ENCODE results near the gene CBX7. TPM values are rescaled to one million over a fixed set of nuclear protein-coding genes. Genes with fewer than 3 reads are reported as not detected.

Gene CBX7
- polyA plus RNA-seq, 1 donor from 2014 or later: 4.4 TPM

DNA sequence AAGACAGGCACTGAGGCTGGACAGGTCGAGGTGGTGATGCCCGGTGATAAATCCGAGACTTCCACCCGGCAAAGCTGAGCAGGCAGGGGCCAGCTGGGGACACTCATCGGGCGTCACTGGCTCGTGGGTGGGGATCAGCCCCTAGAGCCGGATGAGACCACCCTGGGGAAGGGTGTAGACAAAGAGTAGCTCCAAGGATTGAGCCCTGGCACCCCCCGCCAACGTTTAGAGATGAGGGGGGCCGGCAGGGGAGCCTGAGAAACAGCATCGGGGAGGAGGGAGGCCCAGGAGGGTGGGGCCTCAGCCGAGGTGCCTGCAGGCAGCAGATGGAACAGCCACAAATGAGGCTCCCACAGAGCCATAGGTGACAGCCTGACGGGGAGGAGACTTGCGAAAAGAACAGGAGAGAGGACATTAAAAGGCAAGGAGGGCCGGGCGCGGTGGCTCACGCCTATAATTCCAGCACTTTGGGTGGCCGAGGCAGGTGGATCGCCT lies 27.4 kb upstream of the CBX7 start:
- H4K20me1 ChIP-seq (ENCODE audit: insufficient read depth): no peaks in the 10 kb centered on the region
- H2AFZ ChIP-seq (ENCODE audit: low read depth, low read length): no peak overlapping the region
- no peak overlapping the region for H3K9ac ChIP-seq (ENCODE audit: low read length)
- no peaks in the 10 kb centered on the region for H3F3A ChIP-seq (ENCODE audit: insufficient read depth, low read length, poor library complexity, severe bottlenecking)
- H3K27ac ChIP-seq (ENCODE audit: low read length): no peak overlapping the region
- no peaks in the 10 kb centered on the region for H3K9me2 ChIP-seq (ENCODE audit: insufficient read depth, low read length)
- no peaks in the 10 kb centered on the region for H3K27me3 ChIP-seq (ENCODE audit: insufficient read depth, low read depth, low read length)
- no peak overlapping the region for H3K4me2 ChIP-seq (ENCODE audit: low read length)
- H3K9me3 ChIP-seq (ENCODE audit: low read length): no peaks in the 10 kb centered on the region
- H3K79me2 ChIP-seq (replicated peaks; ENCODE audit: insufficient read depth, low read length): no peaks in the 10 kb centered on the region
- H3K4me3 ChIP-seq (ENCODE audit: low read length): no peak overlapping the region
- no peaks in the 10 kb centered on the region for H3K36me3 ChIP-seq (ENCODE audit: insufficient read depth, low read length)
- TF ChIP-seq TAF1 (IDR thresholded peaks at IDR 0.05; ENCODE audit: low read depth) (no peak), EP300 (conservative IDR thresholded peaks at IDR 0.05; ENCODE audit: poor library complexity, severe bottlenecking) (no peak), RAD21 (conservative IDR thresholded peaks at IDR 0.05) (no peak), SMC3 (conservative IDR thresholded peaks at IDR 0.05; ENCODE audit: poor library complexity) (no peak), POLR2AphosphoS5 (IDR thresholded peaks at IDR 0.05) (no peak), MXI1 (conservative IDR thresholded peaks at IDR 0.05; ENCODE audit: poor library complexity, severe bottlenecking) (no peak), EZH2 (IDR thresholded peaks at IDR 0.05; ENCODE audit: borderline replicate concordance, insufficient read depth, low read length, poor library complexity, severe bottlenecking) (no peak)
- TF ChIP-seq, protein P1, sequence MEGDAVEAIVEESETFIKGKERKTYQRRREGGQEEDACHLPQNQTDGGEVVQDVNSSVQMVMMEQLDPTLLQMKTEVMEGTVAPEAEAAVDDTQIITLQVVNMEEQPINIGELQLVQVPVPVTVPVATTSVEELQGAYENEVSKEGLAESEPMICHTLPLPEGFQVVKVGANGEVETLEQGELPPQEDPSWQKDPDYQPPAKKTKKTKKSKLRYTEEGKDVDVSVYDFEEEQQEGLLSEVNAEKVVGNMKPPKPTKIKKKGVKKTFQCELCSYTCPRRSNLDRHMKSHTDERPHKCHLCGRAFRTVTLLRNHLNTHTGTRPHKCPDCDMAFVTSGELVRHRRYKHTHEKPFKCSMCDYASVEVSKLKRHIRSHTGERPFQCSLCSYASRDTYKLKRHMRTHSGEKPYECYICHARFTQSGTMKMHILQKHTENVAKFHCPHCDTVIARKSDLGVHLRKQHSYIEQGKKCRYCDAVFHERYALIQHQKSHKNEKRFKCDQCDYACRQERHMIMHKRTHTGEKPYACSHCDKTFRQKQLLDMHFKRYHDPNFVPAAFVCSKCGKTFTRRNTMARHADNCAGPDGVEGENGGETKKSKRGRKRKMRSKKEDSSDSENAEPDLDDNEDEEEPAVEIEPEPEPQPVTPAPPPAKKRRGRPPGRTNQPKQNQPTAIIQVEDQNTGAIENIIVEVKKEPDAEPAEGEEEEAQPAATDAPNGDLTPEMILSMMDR (IDR thresholded peaks at IDR 0.05; ENCODE audit: poor library complexity, severe bottlenecking): no peak
- TF ChIP-seq, protein P2, sequence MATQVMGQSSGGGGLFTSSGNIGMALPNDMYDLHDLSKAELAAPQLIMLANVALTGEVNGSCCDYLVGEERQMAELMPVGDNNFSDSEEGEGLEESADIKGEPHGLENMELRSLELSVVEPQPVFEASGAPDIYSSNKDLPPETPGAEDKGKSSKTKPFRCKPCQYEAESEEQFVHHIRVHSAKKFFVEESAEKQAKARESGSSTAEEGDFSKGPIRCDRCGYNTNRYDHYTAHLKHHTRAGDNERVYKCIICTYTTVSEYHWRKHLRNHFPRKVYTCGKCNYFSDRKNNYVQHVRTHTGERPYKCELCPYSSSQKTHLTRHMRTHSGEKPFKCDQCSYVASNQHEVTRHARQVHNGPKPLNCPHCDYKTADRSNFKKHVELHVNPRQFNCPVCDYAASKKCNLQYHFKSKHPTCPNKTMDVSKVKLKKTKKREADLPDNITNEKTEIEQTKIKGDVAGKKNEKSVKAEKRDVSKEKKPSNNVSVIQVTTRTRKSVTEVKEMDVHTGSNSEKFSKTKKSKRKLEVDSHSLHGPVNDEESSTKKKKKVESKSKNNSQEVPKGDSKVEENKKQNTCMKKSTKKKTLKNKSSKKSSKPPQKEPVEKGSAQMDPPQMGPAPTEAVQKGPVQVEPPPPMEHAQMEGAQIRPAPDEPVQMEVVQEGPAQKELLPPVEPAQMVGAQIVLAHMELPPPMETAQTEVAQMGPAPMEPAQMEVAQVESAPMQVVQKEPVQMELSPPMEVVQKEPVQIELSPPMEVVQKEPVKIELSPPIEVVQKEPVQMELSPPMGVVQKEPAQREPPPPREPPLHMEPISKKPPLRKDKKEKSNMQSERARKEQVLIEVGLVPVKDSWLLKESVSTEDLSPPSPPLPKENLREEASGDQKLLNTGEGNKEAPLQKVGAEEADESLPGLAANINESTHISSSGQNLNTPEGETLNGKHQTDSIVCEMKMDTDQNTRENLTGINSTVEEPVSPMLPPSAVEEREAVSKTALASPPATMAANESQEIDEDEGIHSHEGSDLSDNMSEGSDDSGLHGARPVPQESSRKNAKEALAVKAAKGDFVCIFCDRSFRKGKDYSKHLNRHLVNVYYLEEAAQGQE (IDR thresholded peaks at IDR 0.05; ENCODE audit: borderline replicate concordance): no peak

DNA sequence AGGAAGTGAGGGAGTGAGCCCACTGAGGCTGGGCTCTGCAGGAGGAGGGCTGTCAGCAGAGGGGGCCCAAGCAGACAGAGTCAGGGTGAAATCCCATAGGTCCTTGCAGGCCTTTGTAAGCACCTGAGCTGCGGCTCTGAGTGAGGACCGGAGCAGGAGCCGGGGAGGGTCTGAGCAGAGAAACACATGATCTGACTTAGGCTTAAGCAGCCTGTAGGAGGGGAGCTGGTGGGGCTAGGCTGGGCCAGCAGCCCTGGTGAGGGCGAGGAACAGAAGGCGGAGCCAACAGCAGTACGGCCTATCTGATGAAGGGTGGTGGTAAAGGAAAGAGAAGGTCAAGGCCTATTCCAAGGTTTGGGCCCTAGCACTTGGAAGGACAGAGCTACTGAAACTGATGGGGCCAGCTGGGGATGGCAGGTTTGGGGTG lies 26.9 kb upstream of the CBX7 start:
- Histone ChIP-seq H3F3A (ENCODE audit: insufficient read depth, low read length, poor library complexity, severe bottlenecking) (no peaks in the 10 kb centered on the region), H3K79me2 (replicated peaks; ENCODE audit: insufficient read depth, low read length) (no peaks in the 10 kb centered on the region), H4K20me1 (ENCODE audit: insufficient read depth) (no peaks in the 10 kb centered on the region), H3K27ac (ENCODE audit: low read length) (no peak overlapping the region), H3K9ac (ENCODE audit: low read length) (no peak overlapping the region), H2AFZ (ENCODE audit: low read depth, low read length) (no peak overlapping the region), H3K27me3 (ENCODE audit: insufficient read depth, low read depth, low read length) (no peaks in the 10 kb centered on the region), H3K4me3 (ENCODE audit: low read length) (no peak overlapping the region), H3K4me2 (ENCODE audit: low read length) (no peak overlapping the region), H3K9me2 (ENCODE audit: insufficient read depth, low read length) (no peaks in the 10 kb centered on the region), H3K9me3 (ENCODE audit: low read length) (no peaks in the 10 kb centered on the region), H3K36me3 (ENCODE audit: insufficient read depth, low read length) (no peaks in the 10 kb centered on the region)
- TF ChIP-seq MXI1 (conservative IDR thresholded peaks at IDR 0.05; ENCODE audit: poor library complexity, severe bottlenecking): no peak
- no peak for TF ChIP-seq POLR2AphosphoS5 (IDR thresholded peaks at IDR 0.05)
- no peak for TF ChIP-seq EP300 (conservative IDR thresholded peaks at IDR 0.05; ENCODE audit: poor library complexity, severe bottlenecking)
- TF ChIP-seq, protein P1 (IDR thresholded peaks at IDR 0.05; ENCODE audit: poor library complexity, severe bottlenecking): no peak
- TF ChIP-seq EZH2 (IDR thresholded peaks at IDR 0.05; ENCODE audit: borderline replicate concordance, insufficient read depth, low read length, poor library complexity, severe bottlenecking): no peak
- TF ChIP-seq SMC3 (conservative IDR thresholded peaks at IDR 0.05; ENCODE audit: poor library complexity): no peak
- TF ChIP-seq, protein P2 (IDR thresholded peaks at IDR 0.05; ENCODE audit: borderline replicate concordance): no peak
- TF ChIP-seq RAD21 (conservative IDR thresholded peaks at IDR 0.05): no peak
- no peak for TF ChIP-seq TAF1 (IDR thresholded peaks at IDR 0.05; ENCODE audit: low read depth)

Measured in neural cell (in vitro differentiated cells).